Activated T-helper 1 cell treated with anti-CD3 and anti-CD28 coated beads, Interleukin-12 subunit alpha, Interleukin-12 subunit beta, Interleukin-2, Interleukin-4 antibody, amounts not matched to agents 30 ng/mL and 10 ng/mL and 1 ng/mL, durations not matched to agents 14 hours and 24 hours and 36 hours (primary cell): ENCODE data around the gene ID3. TPM values are rescaled to one million over a fixed set of nuclear protein-coding genes. Genes with fewer than 3 reads are reported as not detected.
A peak's percentile ranks its signal among the peaks of the same experiment; 100 is the strongest.
"Not testable (repeated sequence)": the region's sequence is repeated elsewhere in the genome, so short reads cannot be mapped to it uniquely, and the experiment has no call there.

ENCODE experiments used
- DNase-seq: peaks from one replicate; pipeline ENCODE4 v3.0.0; 2021; ENCODE audit warnings: low spot score
- H3K27ac Mint-ChIP-seq: one replicate; pipeline ENCODE4 v1.8.0; 2021; ENCODE audit warnings: mild to moderate bottlenecking, mixed read lengths
- H3K27me3 Mint-ChIP-seq: one replicate; pipeline ENCODE4 v1.8.0; 2022; ENCODE audit warnings: mild to moderate bottlenecking, moderate library complexity, mixed read lengths; ENCODE audit not compliant: insufficient read depth
- H3K36me3 Mint-ChIP-seq: one replicate; pipeline ENCODE4 v1.8.0; 2021; ENCODE audit warnings: low read depth, mixed read lengths
- H3K4me1 Mint-ChIP-seq: one replicate; pipeline ENCODE4 v1.8.0; 2021; ENCODE audit warnings: low read depth, mixed read lengths
- H3K4me3 Mint-ChIP-seq: one replicate; pipeline ENCODE4 v1.8.0; 2021; ENCODE audit warnings: mild to moderate bottlenecking, moderate library complexity, mixed read lengths
- H3K9me3 Mint-ChIP-seq: one replicate; pipeline ENCODE4 v1.8.0; 2021; ENCODE audit warnings: mixed read lengths
- intact Hi-C: fragments of 100-400 bp; cut with micrococcal nuclease; formaldehyde crosslinking; loops from one replicate; pipeline ENCODE4 v1.15.1; 2024
- total RNA-seq: library from RNA; stranded (reverse); gene quantifications from 2 replicates; pipeline ENCODE4 v1.2.3, GENCODE V29; 2022

Gene ID3
- total RNA-seq, 1 donor from 2014 or later = 22.9 TPM

- Mint-ChIP-seq H3K27me3 (no peaks in the 10 kb centered on the region), H3K36me3 (no peaks in the 10 kb centered on the region), H3K9me3 (no peaks in the 10 kb centered on the region), H3K27ac (peak overlapping the region; percentile 29), H3K4me1 (peaks cover 59% of the 10 kb centered on the region), H3K4me3 (no peak overlapping the region)
- DNase-seq = no peak
- intact Hi-C loops = loop anchor here (5.0 kb wide), 1 partner anchor 43 kb away; no protein-coding TSS in a partner anchor
Measured at GRCh38 chr1:23594149-23594907, 35.0 kb upstream of the ID3 start.

GRCh38 chr1:23593556-23594148 is 34.4 kb upstream of the ID3 start:
- peaks cover 59% of the 10 kb centered on the region for H3K4me1 Mint-ChIP-seq
- DNase-seq = no peak
- H3K27ac Mint-ChIP-seq = no peak overlapping the region
- H3K9me3 Mint-ChIP-seq = no peaks in the 10 kb centered on the region
- no peaks in the 10 kb centered on the region for H3K27me3 Mint-ChIP-seq
- no peaks in the 10 kb centered on the region for H3K36me3 Mint-ChIP-seq
- intact Hi-C loops = loop anchor here (5.0 kb wide), 1 partner anchor 44 kb away; no protein-coding TSS in a partner anchor
- no peak overlapping the region for H3K4me3 Mint-ChIP-seq

- Mint-ChIP-seq H3K27ac (peak overlapping the region; percentile 19), H3K9me3 (no peaks in the 10 kb centered on the region), H3K27me3 (no peaks in the 10 kb centered on the region), H3K36me3 (no peaks in the 10 kb centered on the region), H3K4me1 (peaks cover 58% of the 10 kb centered on the region), H3K4me3 (no peak overlapping the region)
- DNase-seq = no peak
- intact Hi-C loops = loop anchor here (5.0 kb wide), 1 partner anchor 44 kb away; no protein-coding TSS in a partner anchor
Measured at GRCh38 chr1:23593042-23593521, 33.8 kb upstream of the ID3 start.

DNA sequence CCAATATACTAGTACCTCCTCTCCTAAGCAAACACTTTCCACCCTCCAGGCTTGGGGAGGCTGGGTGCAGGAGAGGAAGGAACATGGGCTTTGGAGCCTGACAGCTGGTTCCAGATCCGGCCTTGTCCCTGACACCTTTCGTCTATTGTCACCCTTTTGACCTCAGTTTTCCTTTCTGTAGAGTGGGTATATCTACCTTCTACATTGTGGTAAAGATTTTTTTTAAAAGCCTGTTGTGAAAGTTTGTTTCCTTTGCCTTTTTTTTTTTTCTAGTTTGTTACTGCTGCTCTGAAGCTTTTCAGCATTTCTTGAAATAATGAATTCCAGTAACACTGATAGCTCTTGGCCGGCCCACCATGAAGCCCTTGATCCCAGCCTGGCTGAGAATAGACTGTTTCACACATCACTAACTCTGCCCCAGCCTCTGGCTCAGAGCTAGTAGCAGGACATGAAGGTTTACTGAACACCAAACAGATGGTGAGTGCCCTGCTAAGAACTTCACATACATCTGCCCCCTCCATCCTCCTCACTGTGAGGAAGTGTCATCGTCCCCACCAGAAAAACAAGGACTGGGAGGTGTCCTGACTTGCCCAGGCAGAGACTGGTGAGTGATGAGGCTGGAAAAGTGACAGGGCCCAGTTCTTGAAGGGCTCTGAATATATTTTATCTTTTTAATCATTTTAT is 33.0 kb upstream of the ID3 start:
- DNase-seq = no peak
- no peaks in the 10 kb centered on the region for H3K27me3 Mint-ChIP-seq
- H3K36me3 Mint-ChIP-seq = no peaks in the 10 kb centered on the region
- H3K4me1 Mint-ChIP-seq = peaks cover 50% of the 10 kb centered on the region
- H3K4me3 Mint-ChIP-seq = peak overlapping the region; percentile 45
- intact Hi-C loops = loop anchor here (5.0 kb wide), 1 partner anchor 45 kb away; no protein-coding TSS in a partner anchor
- H3K27ac Mint-ChIP-seq = peak overlapping the region; percentile 93
- no peaks in the 10 kb centered on the region for H3K9me3 Mint-ChIP-seq

- Mint-ChIP-seq H3K36me3 (no peaks in the 10 kb centered on the region), H3K27ac (peak overlapping the region; percentile 93), H3K9me3 (no peaks in the 10 kb centered on the region), H3K27me3 (peaks cover 2% of the 10 kb centered on the region), H3K4me3 (peak overlapping the region; percentile 53), H3K4me1 (peaks cover 46% of the 10 kb centered on the region)
- no peak for DNase-seq
- intact Hi-C loops = loop anchor here (1.0 to 5.0 kb wide), 2 partner anchors 28 to 46 kb away; no protein-coding TSS in a partner anchor
Measured at GRCh38 chr1:23591460-23592208, 32.3 kb upstream of the ID3 start.

DNA sequence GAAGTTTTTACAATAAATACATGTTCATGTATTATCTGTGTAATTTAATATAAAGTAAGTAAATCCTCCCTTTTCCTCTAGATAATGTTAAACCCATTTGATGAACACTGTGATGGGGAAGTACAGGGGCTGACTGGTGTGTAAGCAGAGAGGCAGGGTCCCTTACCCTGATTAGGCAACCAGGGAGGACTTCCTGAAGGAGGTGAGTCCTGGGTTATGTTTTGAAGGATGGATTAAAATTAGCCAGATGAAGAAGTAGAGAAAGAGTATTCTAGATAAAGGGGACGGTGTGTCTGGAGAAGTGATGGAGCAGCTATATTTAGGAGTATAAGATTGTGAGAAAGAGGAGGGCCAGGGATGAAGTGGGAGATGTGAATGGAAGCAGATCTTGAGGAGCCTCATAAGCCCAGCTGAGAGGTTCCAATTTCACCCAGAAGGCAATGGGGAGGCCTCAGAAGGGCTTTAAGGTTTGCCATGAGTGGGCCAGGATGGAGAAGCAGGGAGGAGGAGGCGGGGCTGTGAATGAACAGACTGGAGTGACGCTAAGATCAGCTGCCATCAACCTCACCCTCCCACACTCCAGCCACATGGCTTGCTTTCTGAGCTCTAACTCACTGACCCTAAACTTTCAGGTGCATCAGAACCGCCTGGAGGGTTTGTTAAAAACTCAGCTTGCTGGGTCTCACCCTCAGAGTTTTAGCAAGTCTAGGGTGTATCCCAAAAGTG is 30.9 kb upstream of the ID3 start:
- peaks cover 44% of the 10 kb centered on the region for H3K4me1 Mint-ChIP-seq

GRCh38 chr1:23589585-23589986 is 30.3 kb upstream of the ID3 start:
- no peak for DNase-seq
- H3K27ac Mint-ChIP-seq = peak overlapping the region; percentile 35
- H3K9me3 Mint-ChIP-seq = no peaks in the 10 kb centered on the region
- H3K36me3 Mint-ChIP-seq = no peaks in the 10 kb centered on the region
- peaks cover 3% of the 10 kb centered on the region for H3K27me3 Mint-ChIP-seq
- intact Hi-C loops = no loop called here
- no peak overlapping the region for H3K4me3 Mint-ChIP-seq
- peaks cover 42% of the 10 kb centered on the region for H3K4me1 Mint-ChIP-seq

More for the DNA sequence above, 30.9 kb upstream of the ID3 start:
- Mint-ChIP-seq H3K27me3 (peaks cover 3% of the 10 kb centered on the region), H3K4me3 (peak overlapping the region; percentile 12), H3K9me3 (no peaks in the 10 kb centered on the region), H3K36me3 (no peaks in the 10 kb centered on the region), H3K27ac (peak overlapping the region; percentile 64)
- intact Hi-C loops = loop anchor here (1.0 to 5.0 kb wide), 3 partner anchors 13 to 47 kb away; partner anchors contain the start of gene ID3
- DNase-seq = no peak

- no peak for DNase-seq
- Mint-ChIP-seq H3K9me3 (no peaks in the 10 kb centered on the region), H3K27me3 (peaks cover 3% of the 10 kb centered on the region), H3K27ac (no peak overlapping the region), H3K36me3 (no peaks in the 10 kb centered on the region), H3K4me1 (peaks cover 39% of the 10 kb centered on the region), H3K4me3 (no peak overlapping the region)
- intact Hi-C loops = no loop called here
Measured at GRCh38 chr1:23588749-23589548, 29.6 kb upstream of the ID3 start.

GRCh38 chr1:23585321-23586022 is 26.2 kb upstream of the ID3 start:
- no peak for DNase-seq
- H3K27ac Mint-ChIP-seq = no peak overlapping the region
- no peak overlapping the region for H3K4me3 Mint-ChIP-seq
- H3K27me3 Mint-ChIP-seq = peaks cover 3% of the 10 kb centered on the region
- H3K9me3 Mint-ChIP-seq = no peaks in the 10 kb centered on the region
- intact Hi-C loops = no loop called here
- H3K4me1 Mint-ChIP-seq = peaks cover 11% of the 10 kb centered on the region
- H3K36me3 Mint-ChIP-seq = no peaks in the 10 kb centered on the region

DNA sequence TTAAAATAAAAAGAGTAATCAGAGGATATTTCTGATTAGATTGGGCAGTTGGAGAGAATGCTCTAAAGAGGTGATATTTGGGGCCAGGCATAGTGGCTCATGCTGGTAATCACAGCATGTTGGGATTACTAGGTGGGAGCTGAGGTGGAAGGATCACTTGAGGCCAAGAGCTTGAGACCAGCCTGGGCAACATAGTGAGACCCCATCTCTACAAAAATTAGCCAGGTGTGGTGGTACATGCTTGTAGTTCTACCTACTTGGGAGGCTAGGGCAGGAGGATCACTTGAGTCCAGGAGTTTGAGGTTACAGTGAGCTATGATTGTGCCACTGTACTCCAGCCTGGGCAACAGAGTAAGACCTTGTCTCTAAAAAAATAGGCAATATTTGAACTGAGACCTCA is 24.4 kb upstream of the ID3 start:
- H3K4me1 Mint-ChIP-seq, DNase-seq, H3K27ac Mint-ChIP-seq, H3K4me3 Mint-ChIP-seq, H3K9me3 Mint-ChIP-seq, H3K27me3 Mint-ChIP-seq, intact Hi-C loops, H3K36me3 Mint-ChIP-seq: not testable (repeated sequence)

GRCh38 chr1:23582820-23583219 is 23.5 kb upstream of the ID3 start:
- no peaks in the 10 kb centered on the region for H3K36me3 Mint-ChIP-seq
- H3K27me3 Mint-ChIP-seq = peaks cover 3% of the 10 kb centered on the region

More at GRCh38 chr1:23582820-23583219, 23.5 kb upstream of the ID3 start:
- peaks cover 12% of the 10 kb centered on the region for H3K4me1 Mint-ChIP-seq
- H3K9me3 Mint-ChIP-seq = no peaks in the 10 kb centered on the region
- DNase-seq = no peak
- no peak overlapping the region for H3K4me3 Mint-ChIP-seq
- no peak overlapping the region for H3K27ac Mint-ChIP-seq
- intact Hi-C loops = no loop called here
